HepG2 (cell line): Measurements from ENCODE around the gene ANXA2.

Source experiments
- CTCF ChIP-seq: sonication (generic); formaldehyde crosslinking; IDR thresholded peaks from 2 replicates; pipeline ENCODE4 v1.5.0; 2020; ENCODE audit warnings: mild to moderate bottlenecking, missing genetic modification reagents, moderate library complexity
- JUNB ChIP-seq: sonication (generic); formaldehyde crosslinking; IDR thresholded peaks from 2 replicates; pipeline ENCODE4 v1.8.0; 2022; ENCODE audit warnings: missing genetic modification reagents, mild to moderate bottlenecking, borderline replicate concordance
- MXI1 ChIP-seq: IDR thresholded peaks from 3 replicates; pipeline ENCODE4 v1.6.1; 2012; ENCODE audit warnings: low read depth, low read length, inconsistent platforms, borderline replicate concordance
- NR2F1 ChIP-seq, 2 experiments: fragments of 450-650 bp in 1 of 2; formaldehyde crosslinking in 1 of 2; IDR thresholded peaks; 2 replicates each; pipeline versions ENCODE4 v1.5.0 to v1.6.1; 2016 to 2020; ENCODE audit warnings: mild to moderate bottlenecking in 1 of 2, missing compliant biosample characterization in 1 of 2, missing genetic modification reagents in 1 of 2, moderate library complexity in 1 of 2
- ZNF878 ChIP-seq: sonication (generic); formaldehyde crosslinking; IDR thresholded peaks from 2 replicates; pipeline ENCODE4 v1.8.1; 2023; ENCODE audit warnings: mild to moderate bottlenecking, missing genetic modification reagents, moderate library complexity

- no peak for TF ChIP-seq ZNF878 (CRISPR knock-in tag)
- TF ChIP-seq MXI1, result no peak
- TF ChIP-seq CTCF (CRISPR knock-in tag), result no peak
- TF ChIP-seq JUNB (CRISPR knock-in tag), result no peak
- TF ChIP-seq NR2F1 (CRISPR knock-in tag; IDR thresholded peaks at IDR 0.05), result no peak
Observed at GRCh38 chr15:60419753-60420152, 22.0 kb upstream of the ANXA2 start.
